HG03558 (cell line): ENCODE data around the gene RFC2.
"Not testable (repeated sequence)": the region's sequence is repeated elsewhere in the genome, so short reads cannot be mapped to it uniquely, and the experiment has no call there.

Experiments
- ATAC-seq: cut with Tn5 transposase; IDR thresholded peaks from one replicate; pipeline ENCODE4 v1.9.1; 2021; ENCODE audit warnings: moderate number of reproducible peaks; ENCODE audit not compliant: unreplicated experiment; ENCODE audit errors: extremely low read depth

Gene RFC2

DNA sequence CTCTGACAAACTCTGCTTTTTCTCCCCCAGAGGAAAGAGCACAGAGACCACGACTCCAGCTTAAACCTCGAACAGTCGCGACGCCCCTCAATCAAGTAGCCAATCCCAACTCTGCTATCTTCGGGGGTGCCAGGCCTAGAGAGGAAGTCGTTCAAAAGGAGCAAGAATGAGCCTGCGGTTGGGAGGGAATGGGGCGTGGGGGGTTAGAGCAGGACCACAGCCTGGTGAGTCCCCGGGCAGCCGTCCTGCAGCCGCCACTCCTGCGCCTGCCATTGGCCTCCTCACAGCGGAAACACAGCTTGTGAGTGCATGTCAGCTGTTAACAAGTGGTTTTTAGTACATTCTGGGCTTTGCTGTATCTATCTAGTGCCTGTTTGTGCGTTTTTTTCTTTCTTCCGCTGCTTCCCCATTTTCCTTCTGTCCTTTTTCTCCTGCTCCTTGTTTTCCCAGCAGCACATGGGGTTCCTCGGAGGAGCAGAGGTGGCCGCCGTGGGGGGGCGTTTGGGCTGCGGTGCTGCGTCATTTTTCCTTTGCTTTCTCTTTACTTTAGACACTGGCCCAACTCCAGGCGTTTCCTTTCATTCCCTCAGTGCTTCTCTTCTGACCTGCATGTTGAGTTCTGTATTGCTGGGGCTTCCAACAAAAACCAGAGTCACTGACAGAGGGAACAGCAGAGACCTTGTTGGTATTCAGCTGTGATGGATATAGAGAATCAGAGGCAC lies 58.9 kb downstream of the RFC2 start:
- not testable (repeated sequence) for ATAC-seq

DNA sequence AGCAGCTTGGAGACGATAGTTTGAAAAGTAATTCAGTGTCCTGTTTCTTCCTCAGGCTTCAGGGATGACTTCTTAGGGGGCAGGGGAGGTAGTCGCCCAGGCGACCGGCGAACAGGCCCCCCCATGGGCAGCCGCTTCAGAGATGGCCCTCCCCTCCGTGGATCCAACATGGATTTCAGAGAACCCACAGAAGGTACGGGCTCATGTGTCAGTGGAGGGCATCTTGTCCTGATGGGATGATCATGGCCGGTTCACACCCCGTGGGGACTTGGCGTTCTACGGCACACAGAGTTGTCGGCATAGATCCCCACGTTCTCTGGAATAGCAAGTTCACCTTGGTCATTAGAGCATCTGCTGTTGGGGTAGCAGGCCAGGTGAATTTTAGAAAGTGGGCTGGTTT lies 59.5 kb downstream of the RFC2 start:
- ATAC-seq: no peak

DNA sequence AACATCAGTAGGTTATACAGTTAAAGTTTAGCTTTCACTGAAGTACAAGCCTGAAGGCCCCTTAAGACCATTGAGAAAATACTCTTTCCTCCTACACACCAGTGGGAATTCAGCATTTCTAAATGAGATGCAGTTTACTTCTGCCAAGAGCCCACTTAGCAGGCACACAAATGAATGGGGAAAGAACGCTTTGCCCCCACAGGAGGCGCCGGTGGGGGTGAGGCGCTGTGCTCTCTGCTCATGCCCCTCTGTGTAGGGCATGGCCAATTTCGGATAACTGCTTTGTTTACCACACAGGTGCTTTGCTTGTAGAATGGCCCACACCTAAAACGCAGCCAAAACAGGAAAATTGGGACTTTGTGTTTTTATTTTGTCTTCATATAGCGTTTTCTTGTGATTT lies 60.3 kb downstream of the RFC2 start:
- no peak for ATAC-seq

DNA sequence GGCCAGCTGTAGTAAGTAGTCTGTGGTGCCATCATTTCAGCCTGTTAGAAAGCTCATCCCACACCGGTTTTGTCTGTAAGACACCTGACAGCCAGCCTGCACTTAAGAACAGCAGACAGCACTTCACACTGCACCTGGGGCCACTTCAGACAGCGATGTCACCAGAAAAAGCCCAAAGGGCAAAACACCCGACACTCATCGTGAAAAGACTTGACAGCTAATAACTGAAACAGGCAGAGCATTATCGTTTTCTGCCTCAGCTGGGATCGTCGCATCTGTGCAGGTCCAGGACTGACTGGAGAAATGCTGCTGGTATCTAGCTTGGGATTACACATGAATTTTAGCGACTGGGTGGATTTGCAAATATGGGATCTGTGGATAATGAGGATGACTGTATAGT lies 61.1 kb downstream of the RFC2 start:
- no peak for ATAC-seq

DNA sequence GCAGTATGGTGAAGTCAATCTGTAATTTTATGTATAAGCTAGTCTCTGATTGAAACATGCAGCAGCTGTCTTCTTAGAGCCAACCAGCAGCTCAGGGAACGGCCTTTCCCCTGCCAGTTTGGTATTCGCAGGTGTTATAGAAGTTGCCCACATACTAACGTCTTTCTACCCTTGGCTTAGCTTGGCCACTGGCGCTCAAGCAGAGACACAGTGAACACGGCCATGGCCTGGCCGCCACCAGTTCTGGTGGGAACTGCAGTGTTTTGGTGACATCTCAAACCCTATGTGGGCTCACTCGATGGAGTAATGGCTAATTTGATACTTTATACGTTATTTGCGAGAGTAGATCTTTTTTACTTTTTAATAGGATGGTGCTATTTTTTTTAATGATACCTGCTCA lies 63.0 kb downstream of the RFC2 start:
- no peak for ATAC-seq

DNA sequence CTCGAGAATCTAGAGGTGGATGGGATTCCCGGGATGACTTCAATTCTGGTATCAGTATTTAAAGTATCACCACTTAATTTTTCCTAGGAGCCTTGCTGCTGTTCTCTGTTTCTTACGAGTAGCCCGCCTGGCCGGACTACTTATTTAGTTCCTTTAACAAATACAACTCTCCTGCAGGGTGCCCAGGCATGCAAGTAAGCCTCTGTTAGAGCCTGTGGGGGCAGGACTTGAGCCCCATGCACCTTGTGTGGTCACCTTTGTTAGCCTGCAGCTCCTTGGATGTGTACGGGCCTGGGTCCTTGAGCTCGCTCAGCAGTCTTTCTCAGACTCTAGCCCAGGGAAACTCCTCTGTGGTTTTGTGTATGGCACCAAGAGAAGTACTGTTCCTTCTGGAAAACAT lies 63.9 kb downstream of the RFC2 start:
- ATAC-seq: no peak

DNA sequence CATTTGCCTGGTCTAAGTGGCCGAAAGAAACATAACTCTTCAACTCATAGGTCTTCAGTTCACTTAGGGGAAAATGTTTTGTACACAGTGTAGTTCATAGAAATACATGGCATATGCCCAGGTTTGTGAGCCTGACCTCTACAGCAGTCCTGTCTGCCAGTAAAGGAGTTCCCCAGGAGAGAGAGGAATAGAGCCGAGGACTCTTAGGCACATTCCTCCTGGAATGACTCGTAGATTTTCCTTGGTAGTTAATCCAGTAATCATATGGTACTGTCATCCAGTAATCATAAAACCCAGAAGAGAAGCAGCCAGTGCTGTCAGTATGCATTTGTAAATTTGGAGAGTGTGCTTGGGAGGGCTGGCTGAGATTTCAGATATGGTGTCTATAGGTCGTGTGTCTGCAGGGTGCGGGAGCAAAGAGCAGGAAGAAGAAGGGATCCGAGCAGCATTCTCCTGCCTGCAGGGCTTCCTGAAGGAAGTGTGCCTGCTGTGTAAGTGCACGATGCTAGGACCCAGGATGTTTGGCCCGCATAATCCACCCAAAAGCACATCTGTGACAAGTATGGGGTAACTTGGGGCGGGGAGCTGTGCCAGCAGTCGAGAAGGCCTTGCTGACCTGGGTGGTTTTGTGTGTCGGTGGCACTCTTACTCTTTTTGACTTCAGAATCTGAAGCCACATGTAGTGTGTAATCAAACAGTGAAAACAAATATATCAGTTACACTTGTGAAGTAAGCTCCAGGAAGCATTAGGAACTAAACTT lies 66.1 kb downstream of the RFC2 start:
- ATAC-seq: no peak

DNA sequence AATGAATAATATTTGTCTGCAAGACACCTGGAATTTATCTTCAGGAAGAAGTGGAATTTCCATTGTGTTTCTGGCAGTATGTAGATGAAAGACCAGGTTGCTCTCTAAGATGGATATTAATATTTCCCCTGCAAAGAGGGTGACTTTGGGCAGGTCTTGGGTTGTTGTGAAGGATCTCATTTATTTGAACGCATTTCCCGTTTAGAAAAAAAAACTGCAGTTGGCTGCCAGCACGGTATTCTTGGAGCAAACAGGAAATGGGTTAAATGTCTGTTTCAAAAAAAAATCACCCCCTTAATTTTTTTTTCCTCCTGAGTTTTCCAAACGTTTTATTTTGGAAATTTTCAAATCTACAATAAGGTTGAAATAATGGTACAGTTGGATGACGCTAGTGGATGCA lies 68.6 kb downstream of the RFC2 start:
- no peak for ATAC-seq

DNA sequence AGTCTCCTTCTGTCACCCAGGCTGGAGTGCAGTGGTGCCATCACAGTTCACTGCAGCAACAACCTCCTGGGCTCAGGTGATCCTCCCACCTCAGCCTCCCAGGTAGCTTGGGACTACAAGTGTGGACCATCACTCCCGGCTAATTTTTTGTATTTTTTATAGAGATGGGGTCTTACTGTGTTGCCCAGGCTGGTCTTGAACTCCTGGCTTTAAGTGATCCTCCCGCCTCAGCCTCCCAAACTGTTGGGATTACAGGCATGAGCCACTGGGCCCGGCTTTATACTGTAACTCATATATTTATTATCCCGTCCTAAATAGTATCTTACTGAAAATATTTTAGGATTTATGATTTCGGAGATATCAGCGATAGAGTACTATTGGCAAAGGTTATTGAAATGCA lies 69.2 kb downstream of the RFC2 start:
- no peak for ATAC-seq

DNA sequence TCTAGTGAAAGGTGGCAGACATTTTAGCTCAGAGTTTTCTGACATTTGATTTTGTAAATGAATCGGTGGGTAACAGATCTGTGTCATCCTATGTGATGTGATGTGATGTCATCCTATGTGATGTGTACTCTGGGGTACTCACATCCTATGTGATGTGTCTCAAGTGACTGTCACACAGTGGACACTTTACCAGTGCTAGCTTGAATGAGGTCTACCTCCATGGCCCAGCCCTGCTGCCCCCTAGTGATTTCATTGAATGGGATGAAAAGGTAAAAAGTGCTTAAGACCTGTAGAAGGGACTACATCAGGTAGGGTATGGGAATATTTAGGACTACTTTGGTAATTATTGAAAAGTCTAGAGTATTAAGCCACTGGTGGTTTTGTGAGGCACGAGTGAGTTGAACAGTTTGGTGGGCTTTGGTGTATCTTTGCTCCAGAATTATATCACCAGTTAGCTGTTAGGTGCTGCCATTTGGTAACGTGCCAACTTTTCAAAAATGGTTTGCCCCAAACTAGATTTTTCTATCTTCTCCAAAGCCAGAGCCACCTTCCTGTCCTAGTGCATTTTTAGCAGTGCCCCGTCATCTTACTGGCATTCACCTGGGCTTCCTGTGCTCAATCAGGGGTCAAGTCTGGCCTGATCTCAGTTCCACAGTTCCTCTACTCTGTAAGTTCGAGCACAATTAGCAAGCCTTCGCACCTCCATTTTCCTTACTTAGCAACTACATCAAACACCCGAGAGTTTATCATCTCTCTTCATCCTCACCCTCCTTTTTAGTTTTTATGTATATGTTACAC lies 70.3 kb downstream of the RFC2 start:
- ATAC-seq: no peak

DNA sequence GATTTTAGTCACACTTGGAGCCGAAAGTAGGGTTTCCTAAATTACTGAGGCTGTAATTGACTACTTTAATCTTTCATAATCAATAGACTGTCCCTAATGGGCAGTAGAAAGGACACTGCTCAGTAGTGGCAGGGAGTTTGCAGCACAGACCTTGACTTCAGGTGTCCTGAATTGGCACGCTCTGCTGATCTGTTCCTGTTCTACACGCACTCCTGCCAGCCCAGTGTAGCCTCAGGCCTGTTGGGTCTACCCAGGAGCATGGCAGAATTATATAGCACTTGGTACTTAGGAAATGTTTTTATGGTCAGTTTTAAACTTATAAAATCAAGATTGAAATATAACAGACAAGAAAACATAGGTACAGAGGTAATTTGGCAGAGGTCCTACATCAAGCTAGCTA lies 71.1 kb downstream of the RFC2 start:
- ATAC-seq: no peak

DNA sequence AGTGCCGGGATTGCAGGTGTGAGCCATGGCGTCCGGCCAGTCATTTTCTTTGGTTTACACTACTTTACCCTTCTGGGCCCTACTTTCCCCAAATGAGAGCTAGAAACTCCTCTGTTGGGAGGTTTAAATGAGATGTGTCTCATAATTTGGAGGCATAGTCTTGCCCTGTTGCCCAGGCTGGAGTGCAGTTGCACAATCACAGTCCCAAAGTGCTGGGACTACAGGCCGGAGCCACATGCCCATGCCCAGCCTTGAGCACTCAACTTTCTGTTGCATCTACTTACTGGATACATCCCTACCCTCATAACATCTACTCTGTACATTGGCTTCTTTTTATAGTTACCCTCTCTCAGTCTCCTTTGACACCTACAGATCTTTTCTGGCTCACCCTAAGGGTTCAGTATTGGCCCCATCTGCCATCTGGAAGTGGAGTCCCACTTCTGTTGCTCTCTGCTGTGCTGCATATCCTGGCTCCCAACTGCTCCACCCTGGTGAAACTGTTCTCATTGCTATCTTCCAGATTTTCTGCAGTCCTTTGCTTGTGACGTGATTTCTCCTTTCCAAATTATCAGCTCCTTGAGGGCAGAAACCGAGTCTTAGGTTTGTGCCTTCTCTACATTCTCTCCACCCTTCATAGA lies 71.6 kb downstream of the RFC2 start:
- ATAC-seq: no peak

DNA sequence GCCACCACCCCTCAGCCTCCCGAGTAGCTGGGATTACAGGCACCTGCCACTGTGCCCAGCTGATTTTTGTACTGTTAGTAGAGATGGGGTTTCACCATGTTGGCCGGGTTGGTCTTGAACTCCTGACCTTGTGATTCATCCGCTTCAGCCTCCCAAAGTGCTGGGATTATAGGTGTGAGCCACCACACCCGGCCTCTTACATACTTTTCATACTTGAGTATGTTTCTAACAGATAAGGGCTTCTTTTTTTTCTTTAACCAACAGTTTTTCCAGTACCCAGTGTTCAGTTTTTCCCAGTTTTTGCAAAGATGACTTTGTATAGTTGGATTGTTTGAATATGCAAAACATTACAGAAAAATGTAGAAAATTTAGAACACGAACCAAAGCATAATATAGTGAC lies 72.4 kb downstream of the RFC2 start:
- no peak for ATAC-seq
